GM23338 (cell line): ENCODE measurements around the gene SLC25A48. TPM values are rescaled to one million over a fixed set of nuclear protein-coding genes. Genes with fewer than 3 reads are reported as not detected.
A peak's percentile ranks its signal among the peaks of the same experiment; 100 is the strongest.

Experiments used
- ATAC-seq: fragments of 200-7000 bp; cut with Tn5 transposase; 3 replicates; pipeline ENCODE4 v1.9.1; 2020
- DNase-seq: peaks from one replicate; pipeline ENCODE4 v3.0.0-alpha.2; 2015; ENCODE audit warnings: low spot score
- H2AFZ ChIP-seq: fragments of 200-600 bp; sonication (generic); 2 replicates; pipeline ENCODE4 v1.8.0; 2016; ENCODE audit warnings: antibody characterized with exemption, mild to moderate bottlenecking, moderate library complexity
- H3F3A ChIP-seq: fragments of 200-600 bp; sonication (generic); replicated peaks from 2 replicates; pipeline ENCODE4 v1.8.0; 2017; ENCODE audit warnings: antibody characterized with exemption, mixed run types, low read depth
- H3K27ac ChIP-seq: fragments of 200-600 bp; sonication (generic); 2 replicates; pipeline ENCODE4 v1.6.1; 2016; ENCODE audit warnings: low read depth
- H3K27me3 ChIP-seq: fragments of 200-600 bp; sonication (generic); 2 replicates; pipeline ENCODE4 v1.8.0; 2016; ENCODE audit warnings: mild to moderate bottlenecking, mixed run types, moderate library complexity; ENCODE audit not compliant: insufficient read depth
- H3K36me3 ChIP-seq: fragments of 200-600 bp; sonication (generic); 2 replicates; pipeline ENCODE4 v1.8.0; 2016; ENCODE audit warnings: mild to moderate bottlenecking; ENCODE audit not compliant: insufficient read depth
- H3K4me1 ChIP-seq: fragments of 200-600 bp; sonication (generic); 2 replicates; pipeline ENCODE4 v1.8.0; 2016; ENCODE audit warnings: mild to moderate bottlenecking, moderate library complexity; ENCODE audit not compliant: insufficient read depth
- H3K4me2 ChIP-seq: fragments of 200-600 bp; sonication (generic); 2 replicates; pipeline ENCODE4 v1.7.1; 2017; ENCODE audit warnings: mixed run types
- H3K4me3 ChIP-seq: fragments of 200-600 bp; sonication (generic); 2 replicates; pipeline ENCODE4 v1.6.1; 2016; ENCODE audit warnings: mixed run types
- H3K79me2 ChIP-seq: fragments of 200-600 bp; sonication (generic); replicated peaks from 2 replicates; pipeline ENCODE4 v1.8.0; 2017; ENCODE audit warnings: mild to moderate bottlenecking; ENCODE audit not compliant: insufficient read depth
- H3K9me2 ChIP-seq: fragments of 200-600 bp; sonication (generic); 2 replicates; pipeline ENCODE4 v1.8.0; 2017; ENCODE audit not compliant: insufficient read depth
- H4K20me1 ChIP-seq: fragments of 200-600 bp; sonication (generic); replicated peaks from 2 replicates; pipeline ENCODE4 v1.8.0; 2017; ENCODE audit warnings: mild to moderate bottlenecking; ENCODE audit not compliant: insufficient read depth
- H3K27ac Mint-ChIP-seq: 2 replicates; pipeline ENCODE4 v1.8.0; 2020; ENCODE audit warnings: inconsistent platforms, mild to moderate bottlenecking, moderate library complexity, mixed read lengths
- H3K27me3 Mint-ChIP-seq: 3 replicates; pipeline ENCODE4 v1.8.0; 2022; ENCODE audit warnings: low read depth, mild to moderate bottlenecking, moderate library complexity, mixed read lengths, inconsistent platforms; ENCODE audit not compliant: insufficient read depth, poor library complexity
- H3K36me3 Mint-ChIP-seq: 3 replicates; pipeline ENCODE4 v1.8.0; 2021; ENCODE audit warnings: low read depth, mild to moderate bottlenecking, inconsistent platforms, moderate library complexity, mixed read lengths
- H3K4me1 Mint-ChIP-seq: 3 replicates; pipeline ENCODE4 v1.8.0; 2020; ENCODE audit warnings: mild to moderate bottlenecking, inconsistent platforms, mixed read lengths
- H3K4me3 Mint-ChIP-seq: 3 replicates; pipeline ENCODE4 v1.8.0; 2021; ENCODE audit warnings: moderate library complexity, mild to moderate bottlenecking, inconsistent platforms, mixed read lengths
- H3K9me3 Mint-ChIP-seq: 3 replicates; pipeline ENCODE4 v1.8.0; 2020; ENCODE audit warnings: moderate library complexity, mild to moderate bottlenecking, inconsistent platforms, mixed read lengths
- EZH2phosphoT487 ChIP-seq: fragments of 200-600 bp; sonication (generic); IDR thresholded peaks from one replicate; pipeline ENCODE4 v1.8.1; 2018; ENCODE audit warnings: antibody characterized with exemption; ENCODE audit not compliant: unreplicated experiment
- NANOG ChIP-seq: IDR thresholded peaks from 2 replicates; pipeline ENCODE4 v1.6.1; 2016; ENCODE audit warnings: antibody characterized with exemption, borderline replicate concordance
- polyA plus RNA-seq: library from polyadenylated mRNA; unstranded; fragments of >200 nt; fragmentation: Nextera tagmentation; extraction: Ambion mirVana; gene quantifications from 2 replicates; pipeline ENCODE4 v1.2.1, GENCODE V29; 2016
- total RNA-seq: library from RNA; depleted of rRNA; stranded (reverse); fragments of >200 nt; shearing (Covaris generic); gene quantifications from 2 replicates; pipeline ENCODE4 v1.2.3, GENCODE V29; 2014
- TF ChIP-seq, protein P1 (sequence below): fragments of 250-450 bp; sonication (Bioruptor Pico); IDR thresholded peaks from 2 replicates; pipeline ENCODE4 v1.5.0; 2020; ENCODE audit warnings: mild to moderate bottlenecking, moderate library complexity
- TF ChIP-seq, protein P2 (sequence below), 2 experiments: fragments of 200-600 bp in 1 of 2; sonication (generic) in 1 of 2; conservative IDR thresholded peaks; 2 replicates each; pipeline versions ENCODE4 v1.5.1 to v1.6.1; 2016 to 2017; ENCODE audit warnings: antibody characterized with exemption in 2 of 2, low read depth in 2 of 2, mild to moderate bottlenecking in 2 of 2, moderate library complexity in 1 of 2

Gene SLC25A48
- total and polyA plus RNA-seq, 2 experiments from 2014 or later, result 1.1 to 1.5 TPM

DNA sequence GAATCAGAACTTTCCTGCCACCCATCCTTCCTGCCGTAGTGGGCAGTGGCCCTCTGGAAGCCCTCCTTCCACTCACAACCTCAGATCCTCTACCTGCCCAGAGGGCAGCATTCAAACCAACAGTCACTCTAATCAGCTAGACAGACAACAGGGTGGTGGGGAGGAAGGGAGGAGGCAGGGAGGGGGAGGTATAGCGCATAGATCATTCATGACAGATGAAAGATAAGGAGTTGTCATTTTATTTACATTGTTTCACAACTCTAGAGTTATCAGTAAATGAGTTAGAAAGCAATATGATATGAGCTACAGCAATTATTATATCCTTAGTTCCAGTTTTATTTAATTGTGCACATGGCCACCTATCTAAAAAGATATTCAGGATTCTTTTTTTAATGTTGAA, 60.3 kb downstream of the SLC25A48 start:
- no peaks in the 10 kb centered on the region for H3K36me3 Mint-ChIP-seq
- Histone ChIP-seq H2AFZ (no peak overlapping the region), H3K27me3 (no peaks in the 10 kb centered on the region), H3K36me3 (no peaks in the 10 kb centered on the region), H3F3A (no peaks in the 10 kb centered on the region), H3K27ac (no peak overlapping the region), H3K4me3 (no peak overlapping the region), H3K4me1 (no peaks in the 10 kb centered on the region), H3K4me2 (no peak overlapping the region), H3K79me2 (no peaks in the 10 kb centered on the region), H3K9me2 (no peaks in the 10 kb centered on the region), H4K20me1 (no peaks in the 10 kb centered on the region)
- no peaks in the 10 kb centered on the region for H3K9me3 Mint-ChIP-seq
- no peak for ATAC-seq
- H3K4me1 Mint-ChIP-seq, result peaks cover 3% of the 10 kb centered on the region; the same call in 1 of the 3 replicates
- H3K27me3 Mint-ChIP-seq, result peaks cover 4% of the 10 kb centered on the region
- no peak overlapping the region for H3K4me3 Mint-ChIP-seq
- DNase-seq, result no peak
- no peak overlapping the region for H3K27ac Mint-ChIP-seq
- TF ChIP-seq NANOG, result no peak
- TF ChIP-seq, protein P1, sequence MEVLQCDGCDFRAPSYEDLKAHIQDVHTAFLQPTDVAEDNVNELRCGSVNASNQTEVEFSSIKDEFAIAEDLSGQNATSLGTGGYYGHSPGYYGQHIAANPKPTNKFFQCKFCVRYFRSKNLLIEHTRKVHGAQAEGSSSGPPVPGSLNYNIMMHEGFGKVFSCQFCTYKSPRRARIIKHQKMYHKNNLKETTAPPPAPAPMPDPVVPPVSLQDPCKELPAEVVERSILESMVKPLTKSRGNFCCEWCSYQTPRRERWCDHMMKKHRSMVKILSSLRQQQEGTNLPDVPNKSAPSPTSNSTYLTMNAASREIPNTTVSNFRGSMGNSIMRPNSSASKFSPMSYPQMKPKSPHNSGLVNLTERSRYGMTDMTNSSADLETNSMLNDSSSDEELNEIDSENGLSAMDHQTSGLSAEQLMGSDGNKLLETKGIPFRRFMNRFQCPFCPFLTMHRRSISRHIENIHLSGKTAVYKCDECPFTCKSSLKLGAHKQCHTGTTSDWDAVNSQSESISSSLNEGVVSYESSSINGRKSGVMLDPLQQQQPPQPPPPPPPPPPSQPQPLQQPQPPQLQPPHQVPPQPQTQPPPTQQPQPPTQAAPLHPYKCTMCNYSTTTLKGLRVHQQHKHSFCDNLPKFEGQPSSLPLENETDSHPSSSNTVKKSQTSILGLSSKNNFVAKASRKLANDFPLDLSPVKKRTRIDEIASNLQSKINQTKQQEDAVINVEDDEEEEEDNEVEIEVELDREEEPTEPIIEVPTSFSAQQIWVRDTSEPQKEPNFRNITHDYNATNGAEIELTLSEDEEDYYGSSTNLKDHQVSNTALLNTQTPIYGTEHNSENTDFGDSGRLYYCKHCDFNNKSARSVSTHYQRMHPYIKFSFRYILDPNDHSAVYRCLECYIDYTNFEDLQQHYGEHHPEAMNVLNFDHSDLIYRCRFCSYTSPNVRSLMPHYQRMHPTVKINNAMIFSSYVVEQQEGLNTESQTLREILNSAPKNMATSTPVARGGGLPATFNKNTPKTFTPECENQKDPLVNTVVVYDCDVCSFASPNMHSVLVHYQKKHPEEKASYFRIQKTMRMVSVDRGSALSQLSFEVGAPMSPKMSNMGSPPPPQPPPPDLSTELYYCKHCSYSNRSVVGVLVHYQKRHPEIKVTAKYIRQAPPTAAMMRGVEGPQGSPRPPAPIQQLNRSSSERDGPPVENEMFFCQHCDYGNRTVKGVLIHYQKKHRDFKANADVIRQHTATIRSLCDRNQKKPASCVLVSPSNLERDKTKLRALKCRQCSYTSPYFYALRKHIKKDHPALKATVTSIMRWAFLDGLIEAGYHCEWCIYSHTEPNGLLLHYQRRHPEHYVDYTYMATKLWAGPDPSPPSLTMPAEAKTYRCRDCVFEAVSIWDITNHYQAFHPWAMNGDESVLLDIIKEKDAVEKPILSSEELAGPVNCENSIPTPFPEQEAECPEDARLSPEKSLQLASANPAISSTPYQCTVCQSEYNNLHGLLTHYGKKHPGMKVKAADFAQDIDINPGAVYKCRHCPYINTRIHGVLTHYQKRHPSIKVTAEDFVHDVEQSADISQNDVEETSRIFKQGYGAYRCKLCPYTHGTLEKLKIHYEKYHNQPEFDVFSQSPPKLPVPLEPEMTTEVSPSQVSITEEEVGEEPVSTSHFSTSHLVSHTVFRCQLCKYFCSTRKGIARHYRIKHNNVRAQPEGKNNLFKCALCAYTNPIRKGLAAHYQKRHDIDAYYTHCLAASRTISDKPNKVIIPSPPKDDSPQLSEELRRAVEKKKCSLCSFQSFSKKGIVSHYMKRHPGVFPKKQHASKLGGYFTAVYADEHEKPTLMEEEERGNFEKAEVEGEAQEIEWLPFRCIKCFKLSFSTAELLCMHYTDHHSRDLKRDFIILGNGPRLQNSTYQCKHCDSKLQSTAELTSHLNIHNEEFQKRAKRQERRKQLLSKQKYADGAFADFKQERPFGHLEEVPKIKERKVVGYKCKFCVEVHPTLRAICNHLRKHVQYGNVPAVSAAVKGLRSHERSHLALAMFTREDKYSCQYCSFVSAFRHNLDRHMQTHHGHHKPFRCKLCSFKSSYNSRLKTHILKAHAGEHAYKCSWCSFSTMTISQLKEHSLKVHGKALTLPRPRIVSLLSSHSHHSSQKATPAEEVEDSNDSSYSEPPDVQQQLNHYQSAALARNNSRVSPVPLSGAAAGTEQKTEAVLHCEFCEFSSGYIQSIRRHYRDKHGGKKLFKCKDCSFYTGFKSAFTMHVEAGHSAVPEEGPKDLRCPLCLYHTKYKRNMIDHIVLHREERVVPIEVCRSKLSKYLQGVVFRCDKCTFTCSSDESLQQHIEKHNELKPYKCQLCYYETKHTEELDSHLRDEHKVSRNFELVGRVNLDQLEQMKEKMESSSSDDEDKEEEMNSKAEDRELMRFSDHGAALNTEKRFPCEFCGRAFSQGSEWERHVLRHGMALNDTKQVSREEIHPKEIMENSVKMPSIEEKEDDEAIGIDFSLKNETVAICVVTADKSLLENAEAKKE (CRISPR knock-in tag), result no peak

DNA sequence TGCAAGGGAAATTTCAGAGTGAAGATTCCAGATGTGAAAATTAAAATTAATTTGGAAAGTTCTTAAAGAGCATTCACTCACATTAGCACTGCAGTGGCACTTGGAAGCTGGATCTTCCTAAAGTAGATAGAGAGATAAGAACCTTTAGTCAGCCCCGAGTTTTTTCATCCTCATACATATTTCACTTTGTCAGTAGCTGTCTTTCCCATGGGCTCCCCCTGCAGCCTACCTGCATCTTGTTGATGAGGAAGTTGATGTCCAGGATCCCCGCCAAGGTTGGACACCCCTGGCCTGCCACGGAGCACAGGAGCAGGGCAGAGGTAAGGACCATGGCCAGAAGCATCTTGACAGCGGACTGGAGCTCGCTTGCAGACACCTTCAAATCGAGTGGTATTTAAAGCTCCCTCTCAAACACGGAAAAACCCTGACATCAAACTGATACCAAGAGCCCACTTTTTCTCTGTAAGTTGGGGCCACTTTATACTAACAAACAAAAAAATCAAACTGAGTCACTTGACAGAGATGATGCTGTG, 61.1 kb downstream of the SLC25A48 start, which contains the start of gene IL9:
IL9 (minus strand) TSS at position 368 of the 533 bp plus-strand sequence; CDS start at position 343, 25 bp downstream.
- Mint-ChIP-seq H3K9me3 (no peaks in the 10 kb centered on the region), H3K4me1 (peaks cover 3% of the 10 kb centered on the region; the same call in 1 of the 3 replicates), H3K27ac (no peak within 1 kb of the TSS), H3K36me3 (no peaks in the 10 kb centered on the region), H3K27me3 (peaks cover 4% of the 10 kb centered on the region), H3K4me3 (no peak within 1 kb of the TSS)
- Histone ChIP-seq H3K4me2 (no peak within 1 kb of the TSS), H3K79me2 (no peaks in the 10 kb centered on the region), H3K4me1 (no peaks in the 10 kb centered on the region), H3K27ac (no peak within 1 kb of the TSS), H4K20me1 (no peaks in the 10 kb centered on the region), H2AFZ (no peak within 1 kb of the TSS), H3K36me3 (no peaks in the 10 kb centered on the region), H3F3A (no peaks in the 10 kb centered on the region), H3K4me3 (no peak within 1 kb of the TSS), H3K27me3 (no peaks in the 10 kb centered on the region), H3K9me2 (no peaks in the 10 kb centered on the region)
- ATAC-seq (no peak), DNase-seq (no peak)
- TF ChIP-seq, protein P2, sequence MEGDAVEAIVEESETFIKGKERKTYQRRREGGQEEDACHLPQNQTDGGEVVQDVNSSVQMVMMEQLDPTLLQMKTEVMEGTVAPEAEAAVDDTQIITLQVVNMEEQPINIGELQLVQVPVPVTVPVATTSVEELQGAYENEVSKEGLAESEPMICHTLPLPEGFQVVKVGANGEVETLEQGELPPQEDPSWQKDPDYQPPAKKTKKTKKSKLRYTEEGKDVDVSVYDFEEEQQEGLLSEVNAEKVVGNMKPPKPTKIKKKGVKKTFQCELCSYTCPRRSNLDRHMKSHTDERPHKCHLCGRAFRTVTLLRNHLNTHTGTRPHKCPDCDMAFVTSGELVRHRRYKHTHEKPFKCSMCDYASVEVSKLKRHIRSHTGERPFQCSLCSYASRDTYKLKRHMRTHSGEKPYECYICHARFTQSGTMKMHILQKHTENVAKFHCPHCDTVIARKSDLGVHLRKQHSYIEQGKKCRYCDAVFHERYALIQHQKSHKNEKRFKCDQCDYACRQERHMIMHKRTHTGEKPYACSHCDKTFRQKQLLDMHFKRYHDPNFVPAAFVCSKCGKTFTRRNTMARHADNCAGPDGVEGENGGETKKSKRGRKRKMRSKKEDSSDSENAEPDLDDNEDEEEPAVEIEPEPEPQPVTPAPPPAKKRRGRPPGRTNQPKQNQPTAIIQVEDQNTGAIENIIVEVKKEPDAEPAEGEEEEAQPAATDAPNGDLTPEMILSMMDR (conservative IDR thresholded peaks at IDR 0.05; ENCODE audit: low read depth in 2 of 2), result 0 out of 4 replicates have a peak, but pooled peaks of 1 of the 2 experiments have one; percentile 0
- no peak for TF ChIP-seq EZH2phosphoT487
